C4-2B (cell line): Measurements from ENCODE around the gene PPP1R12B.

Experiments
- H3K27ac ChIP-seq: fragments of 450-650 bp; 2 replicates; pipeline ENCODE4 v1.5.1; 2017
- CTCF ChIP-seq: fragments of 450-650 bp; conservative IDR thresholded peaks from 2 replicates; pipeline ENCODE4 v1.5.1; 2017; ENCODE audit warnings: mild to moderate bottlenecking
- ZFX ChIP-seq: fragments of 450-650 bp; IDR thresholded peaks from 2 replicates; pipeline ENCODE4 v1.6.1; 2017

The PPP1R12B gene

GRCh38 chr1:202310746-202311145 is 37.8 kb upstream of the PPP1R12B start:
- no peak for TF ChIP-seq CTCF
- no peak for TF ChIP-seq ZFX
- H3K27ac ChIP-seq, result no peak overlapping the region

- TF ChIP-seq ZFX (no peak), CTCF (no peak)
- H3K27ac ChIP-seq, result no peak overlapping the region
Measured at GRCh38 chr1:202311875-202312635, 36.4 kb upstream of the PPP1R12B start.

GRCh38 chr1:202315576-202316168 is 32.8 kb upstream of the PPP1R12B start:
- H3K27ac ChIP-seq, result no peak overlapping the region
- TF ChIP-seq ZFX, result no peak
- peak; percentile 98 for TF ChIP-seq CTCF

GRCh38 chr1:202316186-202316585 is 32.3 kb upstream of the PPP1R12B start:
- no peak for TF ChIP-seq CTCF
- no peak for TF ChIP-seq ZFX

GRCh38 chr1:202317941-202318925 is 30.3 kb upstream of the PPP1R12B start:
- TF ChIP-seq ZFX, result no peak
- no peak for TF ChIP-seq CTCF
- H3K27ac ChIP-seq, result no peak overlapping the region

More at GRCh38 chr1:202316186-202316585, 32.3 kb upstream of the PPP1R12B start:
- H3K27ac ChIP-seq, result no peak overlapping the region

GRCh38 chr1:202319381-202320080 is 29.0 kb upstream of the PPP1R12B start:
- TF ChIP-seq CTCF (no peak), ZFX (no peak)
- H3K27ac ChIP-seq, result no peak overlapping the region
